PC-9 (cell line): ENCODE results near the gene CTNND2.

ENCODE experiments used
- CTCF ChIP-seq: fragments of 200-600 bp; sonication (generic); conservative IDR thresholded peaks from 2 replicates; pipeline ENCODE4 v1.6.1; 2017; ENCODE audit warnings: mixed run types, antibody characterized with exemption, mild to moderate bottlenecking, moderate library complexity
- EZH2 ChIP-seq: fragments of 200-600 bp; sonication (generic); IDR thresholded peaks from 2 replicates; pipeline ENCODE4 v1.8.0; 2017; ENCODE audit warnings: antibody characterized with exemption, low read depth

- no peak for TF ChIP-seq CTCF
- TF ChIP-seq EZH2 = no peak
Observed at GRCh38 chr5:11248966-11249365, 655.3 kb downstream of the CTNND2 start.
